Measurements from ENCODE around the gene HMGN4. TPM values are rescaled to one million over a fixed set of nuclear protein-coding genes. Genes with fewer than 3 reads are reported as not detected.

The HMGN4 gene
- total RNA-seq, 1 experiment from 2014 or later: 26.3 TPM

GRCh38 chr6:26552205-26552604, 14.0 kb downstream of the HMGN4 start:
- DNase-seq (ENCODE audit: low spot score): no peak

- no peak for DNase-seq (ENCODE audit: low spot score)
Observed at GRCh38 chr6:26552640-26553188, 14.5 kb downstream of the HMGN4 start.

DNA sequence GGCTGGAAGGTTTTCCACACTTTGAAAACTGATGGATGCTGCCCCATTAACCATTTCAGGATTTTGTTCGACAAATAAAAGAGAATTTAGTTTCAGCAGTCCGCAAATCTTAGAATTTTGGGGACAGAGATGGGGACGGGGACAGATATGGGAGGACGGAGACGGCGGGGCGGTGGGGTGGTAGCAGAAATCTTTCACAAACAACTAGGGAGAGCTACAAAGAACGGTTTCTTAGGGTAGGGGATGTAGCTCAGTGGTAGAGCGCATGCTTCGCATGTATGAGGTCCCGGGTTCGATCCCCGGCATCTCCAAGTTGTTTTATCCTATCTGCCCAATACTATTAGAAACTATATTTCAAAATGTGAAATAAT, 15.1 kb downstream of the HMGN4 start:
- peak; percentile 88 for DNase-seq (ENCODE audit: low spot score)

GRCh38 chr6:26553635-26554446, 15.7 kb downstream of the HMGN4 start:
- peak; percentile 93 for DNase-seq (ENCODE audit: low spot score)

DNA sequence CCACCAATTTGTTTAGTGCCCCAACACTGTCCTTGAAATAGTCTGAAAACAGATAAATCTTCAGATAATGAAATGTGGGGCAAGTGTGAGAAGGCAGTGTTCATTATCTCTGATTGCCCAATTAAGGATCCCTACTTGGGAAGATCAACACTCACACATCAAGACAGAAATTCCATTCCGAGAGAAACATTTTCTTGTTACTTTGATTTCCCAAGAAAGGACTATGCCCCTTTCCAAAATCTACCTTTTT, 16.2 kb downstream of the HMGN4 start:
- no peak for DNase-seq (ENCODE audit: low spot score)

- peak; percentile 79 for DNase-seq (ENCODE audit: low spot score)
Observed at GRCh38 chr6:26554697-26555504, 16.7 kb downstream of the HMGN4 start.

DNA sequence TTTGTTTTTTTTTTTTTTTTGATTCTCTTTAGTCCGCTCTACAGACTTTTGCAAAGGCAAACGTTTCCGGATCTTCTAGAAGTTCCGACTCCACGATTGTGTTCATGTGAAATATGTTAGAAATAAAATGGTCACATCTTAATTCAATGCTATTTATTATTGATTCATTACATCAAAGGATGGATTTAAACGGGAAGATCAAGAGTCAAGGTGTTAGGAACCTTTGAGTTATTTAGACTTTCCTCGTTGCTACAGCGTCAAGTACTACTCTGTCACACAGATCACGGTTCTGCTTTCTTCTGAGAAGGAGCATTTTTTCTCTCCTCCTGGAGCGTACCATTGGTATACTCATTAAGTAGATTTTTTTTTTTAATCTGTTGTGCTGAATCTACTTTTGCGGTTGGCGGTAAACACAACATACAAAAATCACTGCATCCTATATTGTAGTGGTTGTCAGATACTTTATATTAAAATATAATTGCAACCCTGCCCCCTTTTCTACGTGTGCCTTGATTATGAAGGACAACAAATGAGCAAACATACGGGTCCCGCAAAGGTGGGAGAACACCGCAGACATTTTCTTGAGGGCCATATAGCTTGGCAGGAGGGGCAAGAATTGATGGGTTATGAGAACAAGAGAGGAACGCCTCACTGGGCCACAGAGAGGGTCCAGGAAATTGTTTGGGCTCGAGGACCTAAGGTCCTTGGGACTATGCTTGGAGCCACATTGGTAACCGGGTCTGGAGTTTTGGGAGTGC, 17.5 kb downstream of the HMGN4 start:
- DNase-seq (ENCODE audit: low spot score): peak; percentile 28

- peak; percentile 85 for DNase-seq (ENCODE audit: low spot score)
Observed at GRCh38 chr6:26556263-26557070, 18.3 kb downstream of the HMGN4 start.

DNA sequence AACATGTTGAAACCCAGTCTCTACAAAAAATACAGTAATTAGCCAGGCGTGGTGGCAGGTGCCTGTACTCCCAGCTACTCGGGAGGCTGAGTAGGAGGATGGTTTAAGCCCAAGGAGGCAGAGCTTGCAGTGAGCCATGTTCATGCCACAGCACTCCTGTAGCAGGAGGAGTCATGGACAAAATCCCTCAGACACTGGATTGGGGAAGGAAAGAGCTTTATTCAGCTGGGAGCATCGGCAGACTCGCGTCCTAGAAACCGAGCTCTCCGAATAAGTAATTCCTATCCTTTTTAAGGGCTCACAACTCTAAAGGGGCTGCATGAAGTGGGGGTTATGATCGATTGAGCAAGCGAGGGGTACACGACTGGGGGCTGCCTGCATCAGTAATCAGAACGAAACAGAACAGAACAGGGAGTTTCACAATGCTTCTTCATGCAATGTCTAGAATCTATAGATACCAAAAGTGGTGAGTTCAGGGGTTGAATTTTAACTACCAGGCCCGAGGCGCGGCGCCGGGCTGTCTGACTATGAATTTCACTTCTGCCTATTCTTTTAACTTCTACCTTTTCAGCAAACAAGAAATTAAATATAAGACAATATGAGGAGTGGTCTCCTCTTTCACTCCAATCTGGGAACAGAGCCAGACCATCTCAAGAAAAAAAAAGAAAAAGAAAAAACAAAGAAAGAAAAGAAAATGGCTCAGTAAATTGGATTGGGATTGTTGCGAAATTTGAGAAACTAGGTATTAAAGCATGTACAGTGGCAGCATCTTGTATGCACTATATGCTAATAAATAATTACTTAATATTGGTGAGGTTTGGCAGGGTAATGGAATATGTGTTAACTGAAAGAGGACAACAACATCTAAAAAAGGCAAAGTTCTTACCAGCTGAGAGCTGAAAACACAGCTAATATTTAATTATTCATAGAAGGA, 23.6 kb downstream of the HMGN4 start:
- DNase-seq (ENCODE audit: low spot score): no peak

GRCh38 chr6:26563488-26563887, 25.3 kb downstream of the HMGN4 start:
- DNase-seq (ENCODE audit: low spot score): no peak

- peak; percentile 99 for DNase-seq (ENCODE audit: low spot score)
Observed at GRCh38 chr6:26568601-26569432, 30.7 kb downstream of the HMGN4 start.

GRCh38 chr6:26569433-26569764, 31.2 kb downstream of the HMGN4 start:
- no peak for DNase-seq (ENCODE audit: low spot score)

GRCh38 chr6:26570027-26570809, 32.1 kb downstream of the HMGN4 start:
- DNase-seq (ENCODE audit: low spot score): no peak

- peak; percentile 93 for DNase-seq (ENCODE audit: low spot score)
Observed at GRCh38 chr6:26571592-26572296, 33.6 kb downstream of the HMGN4 start.

- no peak for DNase-seq (ENCODE audit: low spot score)
Observed at GRCh38 chr6:26575494-26575939, 37.4 kb downstream of the HMGN4 start.

- no peak for DNase-seq (ENCODE audit: low spot score)
Observed at GRCh38 chr6:26576407-26576843, 38.3 kb downstream of the HMGN4 start.

- peak; percentile 91 for DNase-seq (ENCODE audit: low spot score)
Observed at GRCh38 chr6:26576929-26577719, 39.0 kb downstream of the HMGN4 start.
